ENCODE data around the gene INTS11.
A peak's percentile ranks its signal among the peaks of the same experiment; 100 is the strongest.

Gene INTS11

DNA sequence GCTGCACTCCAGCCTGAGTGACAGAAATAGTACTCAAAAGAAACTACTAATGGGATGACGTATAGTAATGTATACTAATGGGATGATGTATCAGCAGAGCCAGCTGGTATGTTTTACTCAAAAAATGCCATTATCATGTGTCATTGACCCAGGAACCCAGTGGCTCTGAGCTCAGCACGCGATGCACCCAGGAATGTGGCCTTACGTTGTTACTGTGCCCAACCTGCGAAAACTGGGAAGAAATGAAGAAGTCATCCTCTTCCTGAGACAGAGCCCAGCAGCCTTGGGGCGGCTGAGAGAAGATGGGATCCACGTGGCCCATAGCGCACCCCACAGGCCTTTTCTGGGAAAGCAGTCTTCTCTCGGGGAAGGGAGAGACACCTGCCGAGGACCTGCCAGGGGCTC, 59.6 kb downstream of the INTS11 start:
- 92 to 95% methylated on average over 9 to 10 of the region's 10 CpGs for WGBS, 2 experiments (ENCODE audit: insufficient coverage in 2 of 2)
- H3K36me3 ChIP-seq (ENCODE audit: control insufficient read depth, insufficient read depth, low read length): peaks cover 84% of the 10 kb centered on the region
- H3K4me3 ChIP-seq (ENCODE audit: extremely low read depth, insufficient read depth, low read length, poor library complexity, severe bottlenecking): no peak overlapping the region
- H3K27ac ChIP-seq (ENCODE audit: low read depth, low read length, severe bottlenecking): peak overlapping the region; percentile 80
- H3K4me1 ChIP-seq (ENCODE audit: control insufficient read depth, insufficient read depth, low read length, poor library complexity, severe bottlenecking): peaks cover 7% of the 10 kb centered on the region
- H3K9me3 ChIP-seq (ENCODE audit: control insufficient read depth, low read length): no peaks in the 10 kb centered on the region

DNA sequence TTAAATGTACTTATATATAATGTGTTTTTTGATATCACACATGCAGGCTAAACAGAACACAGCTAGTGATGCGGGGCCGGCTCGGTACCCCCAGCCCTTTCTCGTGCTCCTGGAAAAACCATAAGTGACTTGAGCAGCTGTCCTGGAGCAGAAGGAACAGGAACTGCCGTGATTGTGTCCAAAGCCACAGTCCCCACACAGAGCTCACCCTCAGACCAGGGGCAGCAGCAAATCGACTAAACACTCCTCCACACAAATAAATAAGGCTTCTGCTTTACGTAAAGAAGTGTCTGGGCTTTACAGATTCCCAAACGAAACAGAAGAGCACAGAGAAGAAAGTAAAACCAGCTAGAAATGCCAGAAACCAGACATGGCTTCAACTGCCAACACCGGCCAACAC, 60.4 kb downstream of the INTS11 start:
- 88 to 99% methylated on average over 8 to 9 of the region's 9 CpGs for WGBS, 2 experiments (ENCODE audit: insufficient coverage in 2 of 2)
- H3K4me3 ChIP-seq (ENCODE audit: extremely low read depth, insufficient read depth, low read length, poor library complexity, severe bottlenecking): no peak overlapping the region

DNA sequence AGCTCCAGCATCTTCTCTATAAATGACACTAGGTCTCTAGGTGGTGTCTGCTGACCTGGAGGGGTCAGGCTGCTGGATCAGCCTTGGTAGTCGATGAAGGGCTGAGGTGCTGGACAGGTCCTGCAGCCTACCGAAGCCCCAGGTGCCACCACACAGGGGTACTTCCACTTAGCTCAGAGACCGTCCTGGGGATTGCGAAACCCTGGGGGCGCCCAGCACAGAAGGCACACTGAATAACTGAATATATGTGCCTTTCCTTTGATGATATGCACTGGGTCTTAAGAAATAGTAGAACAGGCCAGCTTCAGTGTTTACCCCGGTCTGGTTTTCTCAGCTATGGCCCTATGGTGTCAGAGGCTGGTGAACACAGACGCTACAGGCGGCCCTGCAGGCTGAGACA, 61.7 kb downstream of the INTS11 start:
- Histone ChIP-seq H3K4me3 (ENCODE audit: extremely low read depth, insufficient read depth, low read length, poor library complexity, severe bottlenecking) (no peak overlapping the region), H3K27ac (ENCODE audit: low read depth, low read length, severe bottlenecking) (no peak overlapping the region), H3K9me3 (ENCODE audit: control insufficient read depth, low read length) (no peaks in the 10 kb centered on the region), H3K4me1 (ENCODE audit: control insufficient read depth, insufficient read depth, low read length, poor library complexity, severe bottlenecking) (peaks cover 7% of the 10 kb centered on the region), H3K36me3 (ENCODE audit: control insufficient read depth, insufficient read depth, low read length) (peaks cover 79% of the 10 kb centered on the region)
- 97 to 100% methylated on average over 5 to 6 of the region's 8 CpGs for WGBS, 2 experiments (ENCODE audit: insufficient coverage in 2 of 2)

More for the DNA sequence above, 60.4 kb downstream of the INTS11 start:
- no peaks in the 10 kb centered on the region for H3K9me3 ChIP-seq (ENCODE audit: control insufficient read depth, low read length)
- no peak overlapping the region for H3K27ac ChIP-seq (ENCODE audit: low read depth, low read length, severe bottlenecking)
- H3K36me3 ChIP-seq (ENCODE audit: control insufficient read depth, insufficient read depth, low read length): peaks cover 90% of the 10 kb centered on the region
- H3K4me1 ChIP-seq (ENCODE audit: control insufficient read depth, insufficient read depth, low read length, poor library complexity, severe bottlenecking): peaks cover 7% of the 10 kb centered on the region

DNA sequence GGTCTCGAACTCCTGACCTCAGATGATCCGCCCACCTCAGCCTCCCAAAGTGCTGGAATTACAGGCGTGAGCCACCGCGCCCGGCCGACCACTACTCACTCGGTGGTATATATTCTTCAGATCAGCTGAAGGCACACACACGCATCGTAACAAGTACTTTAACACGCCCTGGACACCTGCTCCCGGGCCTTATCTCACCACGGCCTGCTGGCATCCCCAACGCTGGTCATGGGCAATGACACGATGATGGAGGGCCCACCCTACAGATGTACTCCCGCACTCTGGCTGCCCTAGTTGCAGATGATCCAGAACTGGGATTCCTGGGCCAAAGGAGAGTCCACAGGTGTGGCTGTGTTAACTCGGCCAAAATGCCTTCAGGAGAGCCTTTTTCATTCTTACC, 62.4 kb downstream of the INTS11 start:
- Histone ChIP-seq H3K4me1 (ENCODE audit: control insufficient read depth, insufficient read depth, low read length, poor library complexity, severe bottlenecking) (peaks cover 7% of the 10 kb centered on the region), H3K27ac (ENCODE audit: low read depth, low read length, severe bottlenecking) (no peak overlapping the region), H3K4me3 (ENCODE audit: extremely low read depth, insufficient read depth, low read length, poor library complexity, severe bottlenecking) (no peak overlapping the region), H3K36me3 (ENCODE audit: control insufficient read depth, insufficient read depth, low read length) (peaks cover 78% of the 10 kb centered on the region), H3K9me3 (ENCODE audit: control insufficient read depth, low read length) (no peaks in the 10 kb centered on the region)
- WGBS, 2 experiments (ENCODE audit: insufficient coverage in 2 of 2): 97 to 98% methylated on average over 17 of the region's 17 CpGs

Data from mesodermal cell (in vitro differentiated cells).